Mesenchymal stem cell (in vitro differentiated cells and primary cell): ENCODE measurements around the gene VPREB3.

ENCODE experiments used
- DNase-seq: peaks from one replicate; pipeline ENCODE4 v3.0.0-alpha.2; 2013
- H2AFZ ChIP-seq: one replicate; pipeline ENCODE4 v1.6.1; 2013; ENCODE audit warnings: low read depth, mild to moderate bottlenecking, control low read depth, inconsistent platforms, low read length, moderate library complexity
- H2AK5ac ChIP-seq: 2 replicates; pipeline ENCODE4 v1.6.1; 2013; ENCODE audit warnings: low read length, moderate library complexity, mild to moderate bottlenecking, inconsistent platforms; ENCODE audit not compliant: severe bottlenecking
- H2BK120ac ChIP-seq: one replicate; pipeline ENCODE4 v1.6.1; 2013; ENCODE audit warnings: low read depth, mild to moderate bottlenecking, inconsistent platforms, low read length, moderate library complexity
- H2BK12ac ChIP-seq, 2 experiments: one replicate each; pipeline ENCODE4 v1.6.1; 2013; ENCODE audit warnings: inconsistent platforms in 2 of 2, low read length in 2 of 2, mild to moderate bottlenecking in 2 of 2, moderate library complexity in 2 of 2, control low read depth in 1 of 2
- H2BK15ac ChIP-seq: one replicate; pipeline ENCODE4 v1.6.1; 2013; ENCODE audit warnings: mild to moderate bottlenecking, low read depth, inconsistent platforms; ENCODE audit not compliant: poor library complexity, severe bottlenecking
- H2BK5ac ChIP-seq: 2 replicates; pipeline ENCODE4 v1.6.1; 2013; ENCODE audit warnings: low read depth, mild to moderate bottlenecking, low read length, control low read depth, inconsistent platforms; ENCODE audit not compliant: poor library complexity, severe bottlenecking
- H3K14ac ChIP-seq, 2 experiments: one replicate each; pipeline ENCODE4 v1.6.1; 2013; ENCODE audit warnings: inconsistent platforms in 2 of 2, low read length in 2 of 2, control low read depth in 1 of 2, mild to moderate bottlenecking in 1 of 2, moderate library complexity in 1 of 2
- H3K18ac ChIP-seq, 2 experiments: one replicate each; pipeline ENCODE4 v1.6.1; 2013; ENCODE audit warnings: inconsistent platforms in 2 of 2, low read length in 2 of 2, control low read depth in 1 of 2, low read depth in 1 of 2, mild to moderate bottlenecking in 1 of 2
- H3K23ac ChIP-seq, 2 experiments: one replicate each; pipeline ENCODE4 v1.6.1; 2013; ENCODE audit warnings: inconsistent platforms in 2 of 2, low read length in 2 of 2, mild to moderate bottlenecking in 2 of 2, moderate library complexity in 2 of 2, control low read depth in 1 of 2
- H3K27ac ChIP-seq: 2 replicates; pipeline ENCODE4 v1.5.1; 2013; ENCODE audit warnings: mild to moderate bottlenecking, moderate library complexity, low read length, control low read depth, inconsistent platforms; ENCODE audit not compliant: poor library complexity, severe bottlenecking
- H3K27me3 ChIP-seq, 2 experiments: 2 replicates each; pipeline versions ENCODE4 v1.6.1 to v1.7.0; 2013; ENCODE audit warnings: low read length in 2 of 2, mild to moderate bottlenecking in 2 of 2, moderate library complexity in 2 of 2, control low read depth in 1 of 2, inconsistent platforms in 1 of 2; ENCODE audit not compliant: control insufficient read depth in 1 of 2, insufficient read depth in 1 of 2
- H3K36me3 ChIP-seq, 2 experiments: 2 replicates each; pipeline versions ENCODE4 v1.6.1 to v1.7.0; 2013; ENCODE audit warnings: low read length in 2 of 2, control low read depth in 1 of 2, inconsistent platforms in 1 of 2, low read depth in 1 of 2, mild to moderate bottlenecking in 1 of 2; ENCODE audit not compliant: insufficient read depth in 2 of 2, control insufficient read depth in 1 of 2
- H3K4ac ChIP-seq, 2 experiments: one replicate each; pipeline ENCODE4 v1.6.1; 2013; ENCODE audit warnings: inconsistent platforms in 2 of 2, low read length in 2 of 2, mild to moderate bottlenecking in 2 of 2, moderate library complexity in 2 of 2, control low read depth in 1 of 2, low read depth in 1 of 2
- H3K4me1 ChIP-seq: 2 replicates; pipeline ENCODE4 v1.6.1; 2013; ENCODE audit warnings: low read depth, low read length, control low read depth; ENCODE audit not compliant: control insufficient read depth, insufficient read depth
- H3K4me2 ChIP-seq: 2 replicates; pipeline ENCODE4 v1.6.1; 2013; ENCODE audit warnings: low read length, mild to moderate bottlenecking, inconsistent platforms; ENCODE audit not compliant: poor library complexity, severe bottlenecking
- H3K4me3 ChIP-seq, 2 experiments: 2 replicates each; pipeline versions ENCODE4 v1.5.1 to v1.7.0; 2013; ENCODE audit warnings: low read length in 2 of 2, mild to moderate bottlenecking in 2 of 2, control low read depth in 1 of 2, low read depth in 1 of 2; ENCODE audit not compliant: insufficient read depth in 1 of 2
- H3K79me1 ChIP-seq: replicated peaks from 2 replicates; pipeline ENCODE4 v1.6.1; 2013; ENCODE audit warnings: mild to moderate bottlenecking, control low read depth, low read length, inconsistent platforms; ENCODE audit not compliant: poor library complexity, severe bottlenecking
- H3K9ac ChIP-seq: 2 replicates; pipeline ENCODE4 v1.7.0; 2013; ENCODE audit warnings: mild to moderate bottlenecking, low read length, moderate library complexity
- H3K9me3 ChIP-seq: 2 replicates; pipeline ENCODE4 v1.7.0; 2013; ENCODE audit warnings: mild to moderate bottlenecking, low read length; ENCODE audit not compliant: control insufficient read depth
- H4K8ac ChIP-seq: one replicate; pipeline ENCODE4 v1.6.1; 2013; ENCODE audit warnings: inconsistent platforms, mild to moderate bottlenecking, low read length, moderate library complexity
- H4K91ac ChIP-seq: one replicate; pipeline ENCODE4 v1.6.1; 2013; ENCODE audit warnings: mild to moderate bottlenecking, low read length, inconsistent platforms
- WGBS: methylation state at CpG from one replicate; pipeline ENCODE4 v1.1.7; 2013; ENCODE audit warnings: mixed read lengths; 5-methylcytosine and 5-hydroxymethylcytosine counted together

The VPREB3 gene

DNA sequence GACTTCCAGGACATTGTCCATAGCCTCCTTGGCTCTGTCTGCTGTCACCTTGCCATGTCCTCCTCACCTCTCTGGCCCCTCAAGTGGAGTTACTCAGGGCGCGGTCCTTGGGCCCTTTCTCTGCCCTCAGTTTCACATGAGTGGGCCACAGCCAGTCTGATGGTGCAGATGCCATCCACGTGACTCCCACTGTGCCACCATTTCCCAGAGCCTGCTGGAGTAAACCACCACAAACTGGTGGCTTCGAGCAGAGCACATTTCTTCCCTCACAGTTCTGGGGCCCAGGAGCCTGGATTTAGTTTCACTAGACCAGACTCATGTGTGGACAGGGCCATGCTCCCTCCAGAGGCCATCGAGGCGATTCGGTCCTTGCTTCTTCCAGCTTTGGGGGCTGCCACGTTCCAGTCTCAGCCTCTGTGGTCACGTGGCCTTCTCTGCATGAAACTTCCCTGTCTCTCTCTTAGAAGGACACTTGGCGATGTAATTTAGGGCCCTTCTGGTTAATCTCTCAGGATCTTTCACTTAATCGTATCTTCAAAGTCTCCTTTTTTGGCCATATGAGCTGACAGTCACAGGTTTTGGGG, 47.1 kb upstream of the VPREB3 start:
- no peak overlapping the region for H3K27ac ChIP-seq
- no peak for DNase-seq
- no peak overlapping the region for H4K91ac ChIP-seq
- H3K4me3 ChIP-seq = no peak overlapping the region
- H2BK15ac ChIP-seq = no peak overlapping the region
- no peaks in the 10 kb centered on the region for H3K27me3 ChIP-seq
- no peak overlapping the region for H3K18ac ChIP-seq
- no peak overlapping the region for H2BK5ac ChIP-seq
- no peak overlapping the region for H2BK12ac ChIP-seq
- no peak overlapping the region for H3K4ac ChIP-seq
- no peak overlapping the region for H2AK5ac ChIP-seq
- peaks cover 52% of the 10 kb centered on the region for H3K79me1 ChIP-seq
- no peak overlapping the region for H3K14ac ChIP-seq
- no peak overlapping the region for H2AFZ ChIP-seq
- H3K4me2 ChIP-seq = no peak overlapping the region
- H4K8ac ChIP-seq = no peak overlapping the region
- H3K9me3 ChIP-seq = no peaks in the 10 kb centered on the region
- no peak overlapping the region for H3K23ac ChIP-seq
- no peaks in the 10 kb centered on the region for H3K4me1 ChIP-seq
- H3K9ac ChIP-seq = no peak overlapping the region
- H3K36me3 ChIP-seq = peaks cover 78 to 80% of the 10 kb centered on the region in 2 experiments
- H2BK120ac ChIP-seq = no peak overlapping the region
- 98% methylated on average over 9 of the region's 11 CpGs for WGBS

DNA sequence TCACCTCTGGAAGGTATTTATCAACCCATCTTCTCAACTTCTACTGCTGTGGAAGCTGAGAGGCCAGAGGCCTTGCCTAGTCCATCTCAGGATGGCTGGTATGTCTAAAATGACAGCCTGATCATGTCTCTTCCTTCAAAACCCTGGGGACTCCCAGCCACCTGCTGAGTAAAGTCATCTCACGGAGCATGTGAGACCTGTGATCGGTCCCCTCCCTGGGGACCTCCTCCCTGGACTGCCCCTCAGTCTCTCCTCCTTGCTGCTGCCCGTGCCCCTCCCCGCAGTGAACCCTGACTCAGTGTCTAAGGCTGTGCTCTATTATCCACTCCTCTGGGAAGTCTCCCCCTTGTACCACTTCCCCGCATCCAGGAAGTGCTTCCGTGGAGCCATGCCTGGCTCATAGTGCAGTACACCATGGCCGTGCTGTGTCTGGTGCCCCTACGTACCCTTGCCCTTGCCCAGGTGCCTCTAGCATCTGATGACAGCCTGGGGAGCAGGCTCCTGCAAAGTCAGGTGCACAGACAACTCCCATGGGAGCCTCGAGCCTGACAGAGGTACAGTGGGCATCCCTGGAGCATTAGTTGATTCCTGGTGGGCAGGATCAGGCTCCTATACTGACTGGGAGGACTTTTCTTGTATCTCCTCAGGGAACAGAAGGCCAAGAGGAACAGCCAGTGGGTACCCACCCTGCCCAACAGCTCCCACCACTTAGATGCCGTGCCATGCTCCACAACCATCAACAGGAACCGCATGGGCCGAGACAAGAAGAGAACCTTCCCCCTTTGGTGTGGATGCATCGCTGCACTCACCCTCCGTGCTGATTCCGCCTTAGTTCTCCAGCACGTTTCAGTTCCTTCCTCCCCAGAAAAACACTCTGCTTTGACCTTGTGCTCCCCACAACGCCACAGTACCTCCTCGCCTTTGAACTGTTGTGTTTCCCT, 46.3 kb upstream of the VPREB3 start:
- Histone ChIP-seq H3K9me3 (no peaks in the 10 kb centered on the region), H3K14ac (no peak overlapping the region), H3K79me1 (peaks cover 51% of the 10 kb centered on the region), H4K91ac (no peak overlapping the region), H3K27ac (no peak overlapping the region), H3K36me3 (peaks cover 80% of the 10 kb centered on the region in 2 experiments), H3K9ac (no peak overlapping the region), H4K8ac (no peak overlapping the region), H3K4me3 (no peak overlapping the region), H3K4me1 (no peaks in the 10 kb centered on the region), H3K27me3 (no peaks in the 10 kb centered on the region), H3K4ac (no peak overlapping the region), H2AK5ac (no peak overlapping the region), H2BK120ac (no peak overlapping the region), H2BK5ac (no peak overlapping the region), H3K18ac (no peak overlapping the region), H2AFZ (no peak overlapping the region), H3K23ac (no peak overlapping the region), H2BK15ac (no peak overlapping the region), H2BK12ac (no peak overlapping the region), H3K4me2 (no peak overlapping the region)
- DNase-seq = no peak
- 97% methylated on average over 18 of the region's 18 CpGs for WGBS

DNA sequence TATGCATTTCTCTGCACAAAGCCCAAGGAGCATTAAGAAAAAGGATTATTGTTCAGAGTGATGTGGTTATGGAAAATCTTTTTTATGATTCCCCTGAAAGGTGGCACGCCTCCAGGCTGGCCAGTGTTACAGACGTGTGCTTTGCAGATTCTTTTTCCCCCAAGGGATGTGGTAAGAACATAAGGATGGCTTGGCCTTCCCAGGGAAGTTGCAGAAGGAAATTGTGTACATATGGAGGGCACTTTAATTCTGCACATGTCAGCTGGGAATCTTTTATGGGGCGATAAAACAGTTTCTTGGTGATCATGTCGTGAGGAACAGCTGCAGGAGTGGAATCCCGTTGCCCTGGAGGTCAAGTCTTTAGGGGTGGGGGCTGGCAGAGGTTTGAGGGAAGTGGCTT, 42.2 kb upstream of the VPREB3 start:
- Histone ChIP-seq H3K14ac (no peak overlapping the region), H4K91ac (no peak overlapping the region), H2BK12ac (no peak overlapping the region), H4K8ac (no peak overlapping the region), H3K18ac (no peak overlapping the region), H3K79me1 (peaks cover 38% of the 10 kb centered on the region), H2AFZ (no peak overlapping the region), H3K9ac (no peak overlapping the region), H2AK5ac (no peak overlapping the region), H2BK15ac (no peak overlapping the region), H3K4me2 (no peak overlapping the region), H3K4ac (no peak overlapping the region), H3K36me3 (peaks cover 72 to 83% of the 10 kb centered on the region in 2 experiments), H2BK120ac (no peak overlapping the region), H3K4me3 (no peak overlapping the region), H3K9me3 (no peaks in the 10 kb centered on the region), H3K27me3 (no peaks in the 10 kb centered on the region), H3K23ac (no peak overlapping the region), H2BK5ac (no peak overlapping the region), H3K27ac (no peak overlapping the region), H3K4me1 (peaks cover 4% of the 10 kb centered on the region)
- no peak for DNase-seq
- 69% methylated on average over 5 of the region's 5 CpGs for WGBS

DNA sequence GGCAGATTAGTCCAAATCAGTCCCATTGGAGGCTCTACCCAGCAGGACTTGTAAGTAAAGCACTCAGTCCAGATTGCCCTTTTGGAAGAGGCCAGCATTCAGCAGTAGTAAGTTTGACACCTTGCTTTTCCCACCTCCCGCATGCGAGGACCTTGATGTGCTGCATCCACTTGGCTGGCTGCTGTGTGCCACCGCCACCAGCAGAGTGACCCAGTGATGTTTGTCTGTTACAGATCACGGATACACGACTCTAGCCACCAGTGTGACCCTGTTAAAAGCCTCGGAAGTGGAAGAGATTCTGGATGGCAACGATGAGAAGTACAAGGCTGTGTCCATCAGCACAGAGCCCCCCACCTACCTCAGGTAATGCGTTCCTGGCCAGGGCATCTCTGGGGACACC, 39.1 kb upstream of the VPREB3 start:
- no peak for DNase-seq
- WGBS = 98% methylated on average over 8 of the region's 8 CpGs
- no peak overlapping the region for H2BK15ac ChIP-seq
- H2AFZ ChIP-seq = no peak overlapping the region
- no peak overlapping the region for H3K9ac ChIP-seq
- H4K8ac ChIP-seq = no peak overlapping the region
- H2AK5ac ChIP-seq = no peak overlapping the region
- H3K9me3 ChIP-seq = no peaks in the 10 kb centered on the region
- peaks cover 9% of the 10 kb centered on the region for H3K4me1 ChIP-seq
- H3K18ac ChIP-seq = no peak overlapping the region
- no peak overlapping the region for H3K14ac ChIP-seq
- peaks cover 54 to 58% of the 10 kb centered on the region in 2 experiments for H3K36me3 ChIP-seq
- H3K23ac ChIP-seq = no peak overlapping the region
- H3K79me1 ChIP-seq = peaks cover 23% of the 10 kb centered on the region
- H3K4me3 ChIP-seq = no peak overlapping the region
- no peak overlapping the region for H3K27ac ChIP-seq
- no peak overlapping the region for H3K4ac ChIP-seq
- H2BK120ac ChIP-seq = no peak overlapping the region
- no peaks in the 10 kb centered on the region for H3K27me3 ChIP-seq
- H2BK5ac ChIP-seq = no peak overlapping the region
- no peak overlapping the region for H4K91ac ChIP-seq
- H3K4me2 ChIP-seq = no peak overlapping the region
- H2BK12ac ChIP-seq = no peak overlapping the region
